KBM-7 (cell line): ENCODE measurements around the gene ZG16B.

Source experiments
- DNase-seq: peaks from one replicate; pipeline ENCODE4 v3.0.0-alpha.2; 2015
- in situ Hi-C: fragments of 300-500 bp; cut with MboI; formaldehyde crosslinking; loops from 2 replicates; pipeline ENCODE4 v1.14.3; 2020; ENCODE audit warnings: low sequenced_read_pairs, low pct_unique_long_range_greater_than_20kb, mixed read lengths

The ZG16B gene

GRCh38 chr16:2803545-2804195, 26.4 kb upstream of the ZG16B start:
- no peak for DNase-seq
- in situ Hi-C loops = no loop called here

- in situ Hi-C loops = no loop called here
- no peak for DNase-seq
Observed at GRCh38 chr16:2804728-2805127, 25.4 kb upstream of the ZG16B start.

GRCh38 chr16:2806286-2806685, 23.8 kb upstream of the ZG16B start:
- DNase-seq = no peak
- in situ Hi-C loops = no loop called here

- in situ Hi-C loops = no loop called here
- no peak for DNase-seq
Observed at GRCh38 chr16:2808181-2808580, 21.9 kb upstream of the ZG16B start.

GRCh38 chr16:2809149-2809760, 20.8 kb upstream of the ZG16B start:
- in situ Hi-C loops = no loop called here
- DNase-seq = no peak

GRCh38 chr16:2810651-2811050, 19.5 kb upstream of the ZG16B start:
- no peak for DNase-seq
- in situ Hi-C loops = no loop called here

- in situ Hi-C loops = no loop called here
- DNase-seq = no peak
Observed at GRCh38 chr16:2811703-2812471, 18.2 kb upstream of the ZG16B start.

- DNase-seq = no peak
- in situ Hi-C loops = no loop called here
Observed at GRCh38 chr16:2813771-2814221, 16.3 kb upstream of the ZG16B start.

GRCh38 chr16:2814551-2815298, 15.4 kb upstream of the ZG16B start:
- in situ Hi-C loops = no loop called here
- DNase-seq = no peak

- no peak for DNase-seq
- in situ Hi-C loops = no loop called here
Observed at GRCh38 chr16:2815299-2815771, 14.8 kb upstream of the ZG16B start.

- no peak for DNase-seq
- in situ Hi-C loops = no loop called here
Observed at GRCh38 chr16:2816751-2817339, 13.3 kb upstream of the ZG16B start, which contains the start of gene PRSS21. Gene PRSS21 (plus strand): TSS chr16:2817237. CDS start chr16:2817269, 32 bp downstream.

GRCh38 chr16:2817340-2818271, 12.5 kb upstream of the ZG16B start:
- in situ Hi-C loops = no loop called here
- no peak for DNase-seq

- no peak for DNase-seq
- in situ Hi-C loops = no loop called here
Observed at GRCh38 chr16:2818272-2818876, 11.7 kb upstream of the ZG16B start.

GRCh38 chr16:2819179-2819938, 10.7 kb upstream of the ZG16B start:
- in situ Hi-C loops = no loop called here
- no peak for DNase-seq

GRCh38 chr16:2819939-2820835, 9.9 kb upstream of the ZG16B start:
- DNase-seq = no peak
- in situ Hi-C loops = no loop called here

- in situ Hi-C loops = no loop called here
- DNase-seq = no peak
Observed at GRCh38 chr16:2820836-2821486, 9.1 kb upstream of the ZG16B start.
